ENCODE results near the gene ZNF205. TPM values are rescaled to one million over a fixed set of nuclear protein-coding genes. Genes with fewer than 3 reads are reported as not detected.
"Not testable (repeated sequence)": the region's sequence is repeated elsewhere in the genome, so short reads cannot be mapped to it uniquely, and the experiment has no call there.

ZNF205 gene
- total RNA-seq, 1 donor from 2014 or later = 12.9 TPM

DNA sequence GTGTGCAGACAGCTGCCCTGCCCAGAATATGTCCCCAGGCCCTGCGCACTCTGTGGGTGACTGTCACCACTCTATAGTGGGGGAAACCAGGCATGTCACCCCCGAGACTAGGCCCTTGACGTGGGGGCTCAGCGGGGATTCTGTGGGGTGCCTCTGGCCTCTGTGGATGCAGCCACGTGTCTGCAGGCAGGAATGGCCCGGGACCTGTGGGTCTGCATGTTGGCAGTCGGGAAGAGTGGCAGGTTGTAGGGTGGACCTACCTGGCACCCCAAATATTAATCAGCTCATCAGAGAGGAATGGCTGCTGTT lies 46.0 kb upstream of the ZNF205 start:
- H3K9me3 Mint-ChIP-seq (ENCODE audit: low read depth) = no peaks in the 10 kb centered on the region
- H3K27me3 Mint-ChIP-seq (ENCODE audit: low read depth) = no peaks in the 10 kb centered on the region
- H3K27ac Mint-ChIP-seq (ENCODE audit: unreplicated experiment) = no peak overlapping the region
- no peak overlapping the region for H3K4me3 Mint-ChIP-seq (ENCODE audit: unreplicated experiment)
- TF ChIP-seq, protein P1, sequence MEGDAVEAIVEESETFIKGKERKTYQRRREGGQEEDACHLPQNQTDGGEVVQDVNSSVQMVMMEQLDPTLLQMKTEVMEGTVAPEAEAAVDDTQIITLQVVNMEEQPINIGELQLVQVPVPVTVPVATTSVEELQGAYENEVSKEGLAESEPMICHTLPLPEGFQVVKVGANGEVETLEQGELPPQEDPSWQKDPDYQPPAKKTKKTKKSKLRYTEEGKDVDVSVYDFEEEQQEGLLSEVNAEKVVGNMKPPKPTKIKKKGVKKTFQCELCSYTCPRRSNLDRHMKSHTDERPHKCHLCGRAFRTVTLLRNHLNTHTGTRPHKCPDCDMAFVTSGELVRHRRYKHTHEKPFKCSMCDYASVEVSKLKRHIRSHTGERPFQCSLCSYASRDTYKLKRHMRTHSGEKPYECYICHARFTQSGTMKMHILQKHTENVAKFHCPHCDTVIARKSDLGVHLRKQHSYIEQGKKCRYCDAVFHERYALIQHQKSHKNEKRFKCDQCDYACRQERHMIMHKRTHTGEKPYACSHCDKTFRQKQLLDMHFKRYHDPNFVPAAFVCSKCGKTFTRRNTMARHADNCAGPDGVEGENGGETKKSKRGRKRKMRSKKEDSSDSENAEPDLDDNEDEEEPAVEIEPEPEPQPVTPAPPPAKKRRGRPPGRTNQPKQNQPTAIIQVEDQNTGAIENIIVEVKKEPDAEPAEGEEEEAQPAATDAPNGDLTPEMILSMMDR (IDR thresholded peaks at IDR 0.05) = no peak
- no peak for DNase-seq (ENCODE audit: low spot score)
- H3K36me3 Mint-ChIP-seq (ENCODE audit: low read depth) = no peaks in the 10 kb centered on the region
- peaks cover 10% of the 10 kb centered on the region for H3K4me1 Mint-ChIP-seq (ENCODE audit: low read depth)

DNA sequence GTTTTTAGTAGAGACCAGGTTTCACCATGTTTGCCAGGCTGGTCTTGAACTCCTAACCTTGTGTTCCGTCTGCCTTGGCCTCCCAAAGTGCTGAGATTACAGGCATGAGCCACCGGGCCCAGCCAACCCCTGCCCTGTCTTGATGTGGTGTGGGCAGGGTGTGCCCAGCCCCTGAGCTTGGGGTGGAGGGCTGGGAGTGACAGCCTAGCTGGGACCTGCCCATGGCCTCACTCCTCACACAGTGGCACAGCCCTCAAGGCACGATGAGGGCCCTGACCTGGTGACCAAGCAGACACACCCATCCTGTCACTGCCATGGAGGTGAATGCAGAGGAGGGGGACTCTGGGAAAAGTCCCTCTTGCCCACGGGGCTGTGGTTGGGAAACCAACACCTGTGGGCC lies 43.9 kb upstream of the ZNF205 start:
- Mint-ChIP-seq H3K27ac (ENCODE audit: unreplicated experiment) (no peak overlapping the region), H3K9me3 (ENCODE audit: low read depth) (no peaks in the 10 kb centered on the region), H3K36me3 (ENCODE audit: low read depth) (peaks cover 2% of the 10 kb centered on the region), H3K4me3 (ENCODE audit: unreplicated experiment) (no peak overlapping the region), H3K4me1 (ENCODE audit: low read depth) (peaks cover 10% of the 10 kb centered on the region), H3K27me3 (ENCODE audit: low read depth) (peaks cover 8% of the 10 kb centered on the region)
- no peak for DNase-seq (ENCODE audit: low spot score)
- TF ChIP-seq, protein P1 (IDR thresholded peaks at IDR 0.05) = no peak

DNA sequence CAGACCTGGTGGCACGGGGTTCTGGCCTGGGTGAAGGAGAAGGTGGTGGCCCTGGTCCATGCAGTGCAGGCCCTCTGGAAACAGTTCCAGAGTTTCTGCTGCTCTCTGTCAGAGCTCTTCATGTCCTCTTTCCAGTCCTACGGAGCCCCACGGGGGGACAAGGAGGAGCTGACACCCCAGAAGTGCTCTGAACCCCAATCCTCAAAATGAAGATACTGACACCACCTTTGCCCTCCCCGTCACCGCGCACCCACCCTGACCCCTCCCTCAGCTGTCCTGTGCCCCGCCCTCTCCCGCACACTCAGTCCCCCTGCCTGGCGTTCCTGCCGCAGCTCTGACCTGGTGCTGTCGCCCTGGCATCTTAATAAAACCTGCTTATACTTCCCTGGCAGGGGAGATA lies 43.2 kb upstream of the ZNF205 start:
- peak; percentile 53 for DNase-seq (ENCODE audit: low spot score)
- H3K4me3 Mint-ChIP-seq (ENCODE audit: unreplicated experiment); H3K36me3 Mint-ChIP-seq (ENCODE audit: low read depth); H3K9me3 Mint-ChIP-seq (ENCODE audit: low read depth); H3K27ac Mint-ChIP-seq (ENCODE audit: unreplicated experiment): not testable (repeated sequence)
- Mint-ChIP-seq H3K27me3 (ENCODE audit: low read depth) (peaks cover 15% of the 10 kb centered on the region), H3K4me1 (ENCODE audit: low read depth) (peaks cover 10% of the 10 kb centered on the region)

DNA sequence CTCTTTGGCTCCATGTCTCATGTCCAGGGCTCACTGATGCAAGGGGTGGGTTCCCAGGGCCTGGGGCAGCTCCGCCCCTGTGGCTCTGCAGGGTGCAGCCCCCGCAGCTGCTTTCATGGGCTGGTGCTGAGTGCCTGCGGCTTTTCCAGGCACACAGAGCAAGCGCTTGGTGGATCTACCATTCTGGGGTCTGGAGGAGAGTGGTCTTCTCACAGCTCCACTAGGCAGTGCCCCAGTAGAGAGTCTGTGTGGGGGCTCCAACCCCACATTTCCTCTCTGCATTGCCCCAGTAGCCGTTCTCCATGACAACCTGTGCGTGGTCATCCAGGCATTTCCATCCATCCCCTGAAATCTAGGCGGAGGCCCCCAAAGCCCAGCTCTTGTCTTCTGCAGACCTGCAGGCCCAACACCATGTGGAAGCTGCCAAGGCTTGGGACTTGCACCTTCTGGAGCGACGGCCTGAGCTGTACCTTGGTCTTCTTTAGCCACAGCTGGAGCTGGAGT lies 41.7 kb upstream of the ZNF205 start:
- H3K9me3 Mint-ChIP-seq (ENCODE audit: low read depth) = no peaks in the 10 kb centered on the region
- peaks cover 3% of the 10 kb centered on the region for H3K4me1 Mint-ChIP-seq (ENCODE audit: low read depth)
- H3K4me3 Mint-ChIP-seq (ENCODE audit: unreplicated experiment) = no peak overlapping the region
- DNase-seq (ENCODE audit: low spot score) = no peak
- H3K36me3 Mint-ChIP-seq (ENCODE audit: low read depth) = peaks cover 2% of the 10 kb centered on the region
- TF ChIP-seq, protein P1 (IDR thresholded peaks at IDR 0.05) = no peak
- peaks cover 26% of the 10 kb centered on the region for H3K27me3 Mint-ChIP-seq (ENCODE audit: low read depth)
- H3K27ac Mint-ChIP-seq (ENCODE audit: unreplicated experiment) = no peak overlapping the region

DNA sequence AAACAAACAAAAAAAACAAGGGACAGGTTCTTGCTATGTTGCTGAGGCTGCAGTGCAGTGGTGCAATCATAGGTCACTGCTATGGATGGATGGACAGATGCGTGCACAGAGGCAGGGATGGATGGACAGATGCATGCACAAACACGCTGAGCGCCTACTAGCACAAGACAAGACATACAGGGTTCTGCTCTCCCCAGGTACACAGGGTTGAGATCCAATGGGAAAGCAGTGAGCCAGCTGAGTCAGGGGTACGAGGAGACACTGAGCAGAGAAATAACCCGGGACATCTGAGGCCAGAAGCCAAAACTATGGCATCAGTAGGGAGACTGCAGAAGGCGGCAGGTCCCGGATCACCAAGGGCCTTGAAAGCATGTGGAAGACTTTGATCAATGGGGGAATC lies 40.7 kb upstream of the ZNF205 start:
- TF ChIP-seq, protein P1 (IDR thresholded peaks at IDR 0.05) = no peak
- DNase-seq (ENCODE audit: low spot score) = no peak
- Mint-ChIP-seq H3K4me1 (ENCODE audit: low read depth) (no peaks in the 10 kb centered on the region), H3K27me3 (ENCODE audit: low read depth) (peaks cover 26% of the 10 kb centered on the region), H3K4me3 (ENCODE audit: unreplicated experiment) (no peak overlapping the region), H3K9me3 (ENCODE audit: low read depth) (no peaks in the 10 kb centered on the region), H3K36me3 (ENCODE audit: low read depth) (peaks cover 2% of the 10 kb centered on the region), H3K27ac (ENCODE audit: unreplicated experiment) (no peak overlapping the region)

DNA sequence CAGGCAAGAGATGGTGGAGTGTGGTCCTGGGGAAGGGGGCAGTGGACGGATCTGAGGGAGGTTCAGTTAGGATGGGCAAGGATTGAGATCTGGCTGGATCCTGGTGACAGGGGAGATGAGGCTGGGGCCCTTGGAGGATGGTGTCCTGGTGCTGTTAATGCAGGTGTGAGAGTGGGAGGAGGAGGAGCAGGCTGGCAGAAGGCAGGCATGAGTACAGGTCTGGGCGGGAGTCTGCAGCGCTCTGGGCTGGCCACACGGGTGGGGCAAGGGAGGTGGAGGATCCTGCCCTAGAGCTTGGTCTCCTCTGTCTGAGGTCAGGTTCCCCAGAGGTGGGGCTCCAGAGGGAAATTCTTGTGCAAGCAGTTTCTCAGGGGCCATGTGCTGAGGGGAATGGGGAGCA lies 40.2 kb upstream of the ZNF205 start:
- H3K27ac Mint-ChIP-seq (ENCODE audit: unreplicated experiment); H3K4me3 Mint-ChIP-seq (ENCODE audit: unreplicated experiment); H3K9me3 Mint-ChIP-seq (ENCODE audit: low read depth); H3K4me1 Mint-ChIP-seq (ENCODE audit: low read depth); H3K36me3 Mint-ChIP-seq (ENCODE audit: low read depth): not testable (repeated sequence)
- DNase-seq (ENCODE audit: low spot score) = peak; percentile 49
- peaks cover 26% of the 10 kb centered on the region for H3K27me3 Mint-ChIP-seq (ENCODE audit: low read depth)

DNA sequence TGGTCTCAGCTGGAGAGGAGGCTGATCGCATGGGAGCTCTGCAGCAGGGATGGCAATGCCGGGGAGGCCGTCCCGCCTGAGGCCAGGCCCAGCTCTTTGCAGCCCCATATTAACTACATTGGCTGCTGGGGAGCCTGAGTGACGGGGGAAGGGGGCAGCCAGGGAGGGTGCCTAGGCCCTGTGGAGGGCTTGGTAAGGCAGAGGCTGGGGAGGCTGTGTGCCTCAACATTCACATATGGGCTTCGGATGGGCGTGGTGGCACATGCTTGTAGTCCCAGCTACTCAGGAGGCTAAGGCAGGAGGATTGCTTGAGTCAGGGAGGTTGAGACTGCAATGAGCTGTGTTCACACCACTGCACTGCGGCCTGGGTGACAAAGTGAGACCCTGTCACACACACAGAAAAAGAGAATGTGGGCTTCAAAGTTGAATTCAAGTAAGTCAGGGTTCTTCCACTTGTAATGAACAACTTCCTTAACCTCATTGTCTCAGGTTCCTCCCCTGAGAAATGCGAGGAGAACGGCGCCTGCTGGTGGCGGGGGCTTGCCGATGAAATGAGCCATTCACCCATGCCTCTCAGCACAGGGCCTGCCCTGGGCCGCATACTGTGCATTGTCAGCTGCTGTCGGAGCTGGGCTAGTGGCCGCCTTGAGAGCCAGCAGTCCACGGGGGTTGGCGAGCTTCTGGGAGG lies 39.7 kb upstream of the ZNF205 start:
- not testable (repeated sequence) for H3K27ac Mint-ChIP-seq (ENCODE audit: unreplicated experiment); H3K9me3 Mint-ChIP-seq (ENCODE audit: low read depth); H3K36me3 Mint-ChIP-seq (ENCODE audit: low read depth); H3K4me3 Mint-ChIP-seq (ENCODE audit: unreplicated experiment); DNase-seq (ENCODE audit: low spot score); H3K4me1 Mint-ChIP-seq (ENCODE audit: low read depth)
- peaks cover 28% of the 10 kb centered on the region for H3K27me3 Mint-ChIP-seq (ENCODE audit: low read depth)
